Endothelial cell of umbilical vein (primary cell): ENCODE data around the gene SRCAP. TPM values are rescaled to one million over a fixed set of nuclear protein-coding genes. Genes with fewer than 3 reads are reported as not detected.

Experiments
- BruUV-seq: library from RNA; stranded (reverse); fragments of 400-500 nt; replicated peaks from 2 replicates; lab custom pipeline; 2021; lab: Mats Ljungman, UMichigan
- CTCF ChIA-PET: fragments of 300-600, 350-600 bp; sonication (Branson Sonifier 250); formaldehyde crosslinking; loops from one replicate; lab custom pipeline; 2021; ENCODE audit warnings: antibody characterized with exemption, inconsistent platforms; lab: Charles Lee
- POLR2A ChIA-PET: fragments of 300-600, 350-600 bp; sonication (Branson Sonifier 250); formaldehyde crosslinking; loops from one replicate; lab custom pipeline; 2021; ENCODE audit warnings: antibody characterized with exemption, inconsistent platforms; lab: Charles Lee
- DNase-seq: peaks from one replicate; pipeline ENCODE4 v3.0.0-alpha.2; 2011; ENCODE audit warnings: low read depth, low spot score
- FAIRE-seq: peaks from 2 replicates; lab custom pipeline; 2011; peaks lifted over from hg19 to GRCh38; lab: Jason Lieb, UNC
- H2AFZ ChIP-seq: 2 replicates; pipeline ENCODE4 v1.6.0; 2012; ENCODE audit warnings: low read depth, low read length, control low read depth, inconsistent platforms
- H3K27ac ChIP-seq: 2 replicates; pipeline ENCODE4 v1.5.1; 2011; ENCODE audit warnings: low read depth, mild to moderate bottlenecking, control low read depth, low read length, moderate library complexity; ENCODE audit not compliant: insufficient read depth
- H3K27me3 ChIP-seq, 2 experiments: 2 replicates each; pipeline versions ENCODE4 v1.6.0 to v1.6.1; 2011; ENCODE audit warnings: low read length in 2 of 2, mixed read lengths in 1 of 2; ENCODE audit not compliant: control insufficient read depth in 2 of 2, insufficient read depth in 2 of 2
- H3K36me3 ChIP-seq, 2 experiments: 2 replicates in 1 of 2; 3 replicates in 1 of 2; pipeline ENCODE4 v1.5.1; 2011; ENCODE audit warnings: low read length in 2 of 2, mild to moderate bottlenecking in 1 of 2, moderate library complexity in 1 of 2; ENCODE audit not compliant: control insufficient read depth in 2 of 2, insufficient read depth in 2 of 2; ENCODE audit errors: extremely low read depth in 1 of 2
- H3K4me1 ChIP-seq: 3 replicates; pipeline ENCODE4 v1.5.1; 2011; ENCODE audit warnings: mild to moderate bottlenecking, low read length; ENCODE audit not compliant: control insufficient read depth, insufficient read depth; ENCODE audit errors: extremely low read depth
- H3K4me2 ChIP-seq: 2 replicates; pipeline ENCODE4 v1.6.1; 2011; ENCODE audit warnings: low read length, control low read depth, mixed read lengths; ENCODE audit not compliant: insufficient read depth
- H3K4me3 ChIP-seq, 3 experiments: fragments of 200-600 bp in 1 of 3; sonication (generic), shearing (Covaris generic) in 1 of 3; replicated peaks in 1 of 3; 2 replicates each; pipeline ENCODE4 v1.5.1; 2011 to 2016; ENCODE audit warnings: control low read depth in 3 of 3, low read length in 3 of 3, mild to moderate bottlenecking in 2 of 3, inconsistent platforms in 1 of 3, low read depth in 1 of 3, moderate library complexity in 1 of 3; ENCODE audit not compliant: insufficient read depth in 1 of 3
- H3K79me2 ChIP-seq: 2 replicates; pipeline ENCODE4 v1.6.0; 2012; ENCODE audit warnings: low read length, inconsistent platforms; ENCODE audit not compliant: control insufficient read depth, insufficient read depth
- H3K9ac ChIP-seq: replicated peaks from 2 replicates; pipeline ENCODE3; 2011; ENCODE audit warnings: low read length, control low read depth; ENCODE audit not compliant: insufficient read depth; ENCODE audit errors: extremely low read depth
- H3K9me1 ChIP-seq: replicated peaks from 3 replicates; pipeline ENCODE4 v1.6.0; 2011; ENCODE audit warnings: mild to moderate bottlenecking, low read length; ENCODE audit not compliant: control insufficient read depth, insufficient read depth; ENCODE audit errors: extremely low read depth
- H3K9me3 ChIP-seq: replicated peaks from 2 replicates; pipeline ENCODE4 v1.5.1; 2012; ENCODE audit warnings: low read length, inconsistent platforms; ENCODE audit not compliant: control insufficient read depth, insufficient read depth
- H4K20me1 ChIP-seq: replicated peaks from 2 replicates; pipeline ENCODE3; 2011; ENCODE audit warnings: mild to moderate bottlenecking, low read length; ENCODE audit not compliant: control insufficient read depth, insufficient read depth; ENCODE audit errors: extremely low read depth
- CTCF ChIP-seq, 2 donors: IDR thresholded peaks; 1 replicate in 1 of 2; 2 replicates in 1 of 2; pipeline ENCODE4 v1.5.1; 2011; ENCODE audit warnings: low read length in 2 of 2, mild to moderate bottlenecking in 2 of 2, moderate library complexity in 2 of 2, control low read depth in 1 of 2, inconsistent platforms in 1 of 2, low read depth in 1 of 2; ENCODE audit not compliant: insufficient read depth in 1 of 2; ENCODE audit errors: extremely low read depth in 1 of 2
- EZH2 ChIP-seq: IDR thresholded peaks from 2 replicates; pipeline ENCODE4 v1.6.1; 2012; ENCODE audit warnings: borderline replicate concordance, low read depth, mild to moderate bottlenecking, moderate library complexity, low read length, inconsistent platforms; ENCODE audit not compliant: severe bottlenecking
- FOS ChIP-seq: IDR thresholded peaks from 2 replicates; pipeline ENCODE4 v1.6.1; 2011; ENCODE audit warnings: mild to moderate bottlenecking, low read length, moderate library complexity, borderline replicate concordance; ENCODE audit not compliant: insufficient read depth
- GATA2 ChIP-seq: IDR thresholded peaks from 2 replicates; pipeline ENCODE4 v1.7.0; 2011; ENCODE audit warnings: low read depth, mild to moderate bottlenecking, moderate library complexity, mixed read lengths, low read length; ENCODE audit not compliant: insufficient read length, insufficient read depth
- JUN ChIP-seq: IDR thresholded peaks from 2 replicates; pipeline ENCODE4 v1.6.1; 2011; ENCODE audit warnings: borderline replicate concordance, low read depth; ENCODE audit not compliant: insufficient read length, insufficient read depth
- MYC ChIP-seq: IDR thresholded peaks from one replicate; pipeline ENCODE4 v1.6.1; 2011; ENCODE audit warnings: mild to moderate bottlenecking, low read depth, low read length
- POLR2A ChIP-seq: IDR thresholded peaks from 2 replicates; pipeline ENCODE4 v1.6.1; 2012; ENCODE audit warnings: low read depth, mild to moderate bottlenecking, control low read depth, low read length
- POLR2AphosphoS5 ChIP-seq: IDR thresholded peaks from 2 replicates; pipeline ENCODE4 v1.6.1; 2012; ENCODE audit warnings: low read depth, mild to moderate bottlenecking, control low read depth, low read length, moderate library complexity; ENCODE audit not compliant: insufficient read depth
- dilution Hi-C: fragments of 300-500 bp; cut with MboI; formaldehyde crosslinking; loops from one replicate; pipeline ENCODE4 v1.15.0; 2019; ENCODE audit warnings: low sequenced_read_pairs; ENCODE audit not compliant: extremely low pct_ligation_motif_present
- intact Hi-C: fragments of 100-400 bp; cut with micrococcal nuclease; formaldehyde crosslinking; loops from one replicate; pipeline ENCODE4 v1.10.0; 2022
- polyA plus RNA-seq, 4 experiments: library from polyadenylated mRNA; depleted of rRNA in 3 of 4; stranded (reverse) in 3 of 4; unstranded in 1 of 4; fragments of >200 nt; gene quantifications; 2 replicates each; pipeline versions ENCODE4 v1.2.1 to v1.2.3, GENCODE V29; 2011 to 2012; ENCODE audit warnings: missing spikeins in 1 of 4
- total RNA-seq: library from RNA; stranded (reverse); gene quantifications from 2 replicates; pipeline ENCODE4 v1.2.3, GENCODE V29; 2021
- TF ChIP-seq, protein P1 (sequence below): IDR thresholded peaks from 2 replicates; pipeline ENCODE4 v1.6.1; 2011; ENCODE audit not compliant: insufficient read depth, insufficient read length

Gene SRCAP
- total and polyA plus RNA-seq, 2 donors (not counting 3 experiments of a cell fraction or from before 2014, with no cell fraction given): 11.0 to 77.7 TPM

GRCh38 chr16:30665155-30665829 is 33.7 kb upstream of the SRCAP start:
- Histone ChIP-seq H3K4me2 (no peak overlapping the region), H2AFZ (no peak overlapping the region), H3K27ac (no peak overlapping the region), H3K9me3 (no peaks in the 10 kb centered on the region), H3K36me3 (peaks cover 23 to 74% of the 10 kb centered on the region in 2 experiments), H3K9me1 (no peaks in the 10 kb centered on the region), H3K4me3 (no peak overlapping the region), H3K4me1 (peaks cover 12% of the 10 kb centered on the region), H3K27me3 (no peaks in the 10 kb centered on the region), H4K20me1 (no peaks in the 10 kb centered on the region), H3K9ac (no peak overlapping the region), H3K79me2 (peaks cover 37% of the 10 kb centered on the region)
- dilution Hi-C loops (no loop called here), intact Hi-C loops (no loop called here)
- ChIA-PET POLR2A (no interaction called here), CTCF (interaction anchor here (1.7 kb wide), 1 partner anchor 29 kb away, joined by 19 read pairs; no protein-coding TSS in a partner anchor)
- DNase-seq (no peak), FAIRE-seq (no peak)
- BruUV-seq: no TSS peak
- TF ChIP-seq GATA2: no peak
- no peak for TF ChIP-seq POLR2A
- no peak for TF ChIP-seq MYC
- no peak for TF ChIP-seq EZH2
- no peak for TF ChIP-seq JUN
- TF ChIP-seq, protein P1, sequence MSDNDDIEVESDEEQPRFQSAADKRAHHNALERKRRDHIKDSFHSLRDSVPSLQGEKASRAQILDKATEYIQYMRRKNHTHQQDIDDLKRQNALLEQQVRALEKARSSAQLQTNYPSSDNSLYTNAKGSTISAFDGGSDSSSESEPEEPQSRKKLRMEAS: no peak
- no peak for TF ChIP-seq POLR2AphosphoS5
- no peak for TF ChIP-seq FOS
- no peak for TF ChIP-seq CTCF (IDR thresholded peaks at IDR 0.05; ENCODE audit: extremely low read depth in 1 of 2, insufficient read depth in 1 of 2, low read depth in 1 of 2, low read length in 2 of 2)
